Activated gamma-delta T cell treated with anti-CD3 and anti-CD28 coated beads, Interleukin-2, amount 50 U/mL, for 16 hours (primary cell): ENCODE data around the gene PFDN5.
A peak's percentile ranks its signal among the peaks of the same experiment; 100 is the strongest.
"Not testable (repeated sequence)": the region's sequence is repeated elsewhere in the genome, so short reads cannot be mapped to it uniquely, and the experiment has no call there.

Experiments
- DNase-seq: peaks from one replicate; pipeline ENCODE4 v3.0.0-alpha.2; 2020; ENCODE audit warnings: low read depth

Gene PFDN5

DNA sequence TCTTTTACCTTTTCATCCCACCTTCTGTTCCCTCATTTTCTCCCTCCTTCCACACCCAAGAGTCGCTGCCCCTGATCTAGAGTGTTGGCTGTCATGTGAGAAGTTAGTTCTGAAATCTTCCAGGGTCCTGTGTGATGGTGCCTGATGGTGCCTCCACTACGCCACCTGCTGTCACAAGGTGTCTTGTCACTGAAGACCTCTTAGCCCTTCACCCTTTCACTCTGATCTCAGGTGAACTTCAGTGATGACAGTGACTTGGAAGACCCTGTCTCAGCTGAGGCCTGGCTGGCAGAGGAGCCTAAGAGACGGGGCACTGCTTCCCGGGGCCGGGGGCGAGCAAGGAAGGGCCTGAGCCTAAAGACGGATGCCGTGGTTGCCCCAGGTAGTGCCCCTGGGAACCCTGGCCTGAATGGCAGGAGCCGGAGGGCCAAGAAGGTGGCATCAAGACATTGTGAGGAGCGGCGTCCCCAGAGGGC lies 7.6 kb upstream of the PFDN5 start:
- peak; percentile 63 for DNase-seq

DNA sequence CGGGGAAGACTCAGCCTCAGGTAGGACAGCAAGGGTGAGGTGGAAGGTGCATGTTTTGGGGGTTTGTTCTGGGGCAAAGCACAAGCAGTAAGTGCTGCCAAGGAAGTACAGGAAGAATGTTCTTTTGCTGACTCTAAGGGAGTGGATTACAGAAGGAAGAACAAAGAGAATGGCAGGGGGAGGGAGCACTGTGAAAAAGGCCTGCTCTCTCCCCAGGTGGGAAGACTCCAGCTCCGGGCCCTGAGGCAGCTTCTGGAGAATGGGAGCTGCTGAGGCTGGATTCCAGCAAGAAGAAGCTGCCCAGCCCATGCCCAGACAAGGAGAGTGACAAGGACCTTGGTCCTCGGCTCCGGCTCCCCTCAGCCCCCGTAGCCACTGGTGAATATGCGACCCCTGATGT lies 7.0 kb upstream of the PFDN5 start:
- DNase-seq, result no peak

DNA sequence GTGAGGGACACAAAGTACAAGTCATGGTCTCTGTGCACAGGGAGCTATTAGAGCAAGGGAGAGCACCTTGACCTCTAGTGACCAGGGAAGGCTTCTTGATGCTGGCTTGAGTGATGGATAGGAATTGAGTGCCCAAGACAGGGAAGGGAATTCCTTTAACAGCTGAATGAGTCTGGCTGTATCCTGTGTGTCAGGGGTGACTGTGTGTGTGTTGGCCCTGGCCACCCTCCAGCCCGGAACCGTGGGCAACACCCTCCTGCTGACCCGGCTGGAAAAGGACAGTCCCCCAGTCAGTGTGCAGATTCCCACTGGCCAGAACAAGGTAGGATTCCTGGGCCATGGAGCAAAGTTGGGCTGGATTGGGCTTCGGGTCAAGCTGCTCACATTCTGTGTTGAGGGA lies 5.5 kb upstream of the PFDN5 start:
- DNase-seq, result no peak

DNA sequence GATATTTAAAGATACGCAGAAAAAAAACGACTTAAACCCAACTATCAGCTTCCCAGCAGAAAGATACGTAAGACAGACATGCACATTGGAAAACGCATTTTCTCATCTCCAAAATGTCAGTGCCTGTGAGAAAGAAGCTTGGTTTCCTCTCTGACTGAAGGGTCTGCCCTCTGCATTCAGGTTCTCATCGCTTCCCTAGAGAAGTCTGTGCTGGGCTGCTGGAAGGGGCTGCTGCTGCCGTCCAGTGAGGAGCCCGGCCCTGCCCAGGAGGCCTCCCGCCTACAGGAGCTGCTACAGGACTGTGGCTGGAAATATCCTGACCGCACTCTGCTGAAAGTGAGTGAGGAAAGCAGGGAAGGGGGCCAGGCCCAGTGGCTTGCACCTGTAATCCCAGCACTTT lies 4.7 kb upstream of the PFDN5 start:
- no peak for DNase-seq

DNA sequence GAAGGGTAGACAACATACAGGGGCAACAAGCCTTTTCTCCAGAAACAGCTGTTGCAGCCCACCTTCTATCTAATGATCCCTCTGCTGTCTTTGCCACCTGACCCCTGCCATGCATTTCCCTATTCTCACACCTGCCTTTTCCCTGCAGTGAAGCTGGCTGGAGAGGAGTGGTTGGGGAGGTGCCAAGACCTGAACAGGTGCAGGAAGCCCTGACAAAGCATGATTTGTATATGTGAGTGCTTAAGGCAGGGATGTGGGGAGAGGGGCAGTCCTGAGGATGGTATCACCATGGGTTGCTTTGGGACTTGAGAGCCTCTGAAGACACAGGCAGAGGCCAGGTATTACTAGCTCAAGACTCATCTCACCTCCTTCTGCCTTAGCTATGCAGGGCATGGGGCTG lies 2.9 kb upstream of the PFDN5 start:
- DNase-seq, result no peak

DNA sequence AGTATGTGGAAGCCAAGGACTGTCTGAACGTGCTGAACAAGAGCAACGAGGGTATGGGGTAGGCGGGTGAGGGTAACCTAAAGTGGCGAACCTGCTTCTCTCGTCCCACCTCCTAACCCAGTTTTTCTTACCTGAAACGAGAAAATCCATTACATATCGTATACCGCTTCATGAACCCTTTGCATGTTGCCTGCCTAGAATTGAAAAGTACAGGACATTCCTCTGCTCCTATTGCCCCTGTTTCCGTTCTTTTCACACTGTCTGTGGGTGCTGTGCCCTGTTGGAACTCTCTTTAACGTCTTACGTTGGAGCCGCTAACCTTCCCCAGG lies 513 bp downstream of the PFDN5 start:
- no peak for DNase-seq

DNA sequence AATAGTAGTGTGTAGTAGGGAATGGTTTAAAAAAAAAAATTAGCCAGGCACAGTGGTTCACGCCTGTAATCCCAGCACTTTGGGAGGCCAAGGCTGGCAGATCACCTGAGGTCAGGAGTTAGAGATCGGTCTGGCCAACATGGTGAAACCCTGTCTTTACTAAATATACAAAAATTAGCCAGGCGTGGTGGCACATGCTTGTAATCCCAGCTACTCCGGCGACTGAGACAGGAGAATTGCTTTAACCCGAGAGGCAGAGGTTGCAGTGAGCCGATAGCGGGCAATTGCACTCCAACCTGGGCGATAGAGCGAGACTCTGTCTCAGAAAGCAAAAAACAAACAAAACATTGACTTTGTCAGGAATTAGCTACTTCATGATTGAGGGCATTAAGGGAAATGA lies 1.8 kb downstream of the PFDN5 start:
- DNase-seq, result not testable (repeated sequence)

DNA sequence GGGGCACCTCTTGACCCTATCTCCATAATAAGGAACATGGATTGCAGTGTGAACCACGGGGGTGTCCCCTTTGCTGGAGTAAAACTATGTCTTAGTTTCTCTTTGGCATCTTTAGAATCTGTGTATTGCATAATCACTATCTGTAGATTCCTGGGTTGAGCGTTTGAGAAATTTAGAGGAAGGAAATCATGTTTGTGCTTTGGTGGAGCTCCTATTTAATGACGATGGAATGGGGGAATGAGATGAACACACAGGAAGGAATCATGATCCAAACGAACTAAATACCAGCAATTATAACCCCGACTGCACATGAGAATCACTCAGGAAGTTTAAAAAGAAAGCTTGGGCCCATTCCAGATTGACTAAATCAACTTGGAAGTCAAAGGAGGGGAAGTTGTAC lies 2.8 kb downstream of the PFDN5 start:
- no peak for DNase-seq

DNA sequence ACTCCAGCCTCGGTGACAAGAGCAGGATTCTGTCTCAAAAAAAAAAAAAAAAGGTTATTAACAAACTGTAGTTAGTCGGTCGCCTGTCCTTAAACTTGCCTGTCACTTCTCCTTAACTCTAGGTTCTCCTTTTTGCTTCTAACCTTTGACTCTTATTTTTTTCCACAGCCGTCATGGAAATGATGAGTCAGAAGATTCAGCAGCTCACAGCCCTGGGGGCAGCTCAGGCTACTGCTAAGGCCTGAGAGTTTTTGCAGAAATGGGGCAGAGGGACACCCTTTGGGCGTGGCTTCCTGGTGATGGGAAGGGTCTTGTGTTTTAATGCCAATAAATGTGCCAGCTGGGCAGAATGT lies 3.7 kb downstream of the PFDN5 start:
- peak; percentile 9 for DNase-seq

DNA sequence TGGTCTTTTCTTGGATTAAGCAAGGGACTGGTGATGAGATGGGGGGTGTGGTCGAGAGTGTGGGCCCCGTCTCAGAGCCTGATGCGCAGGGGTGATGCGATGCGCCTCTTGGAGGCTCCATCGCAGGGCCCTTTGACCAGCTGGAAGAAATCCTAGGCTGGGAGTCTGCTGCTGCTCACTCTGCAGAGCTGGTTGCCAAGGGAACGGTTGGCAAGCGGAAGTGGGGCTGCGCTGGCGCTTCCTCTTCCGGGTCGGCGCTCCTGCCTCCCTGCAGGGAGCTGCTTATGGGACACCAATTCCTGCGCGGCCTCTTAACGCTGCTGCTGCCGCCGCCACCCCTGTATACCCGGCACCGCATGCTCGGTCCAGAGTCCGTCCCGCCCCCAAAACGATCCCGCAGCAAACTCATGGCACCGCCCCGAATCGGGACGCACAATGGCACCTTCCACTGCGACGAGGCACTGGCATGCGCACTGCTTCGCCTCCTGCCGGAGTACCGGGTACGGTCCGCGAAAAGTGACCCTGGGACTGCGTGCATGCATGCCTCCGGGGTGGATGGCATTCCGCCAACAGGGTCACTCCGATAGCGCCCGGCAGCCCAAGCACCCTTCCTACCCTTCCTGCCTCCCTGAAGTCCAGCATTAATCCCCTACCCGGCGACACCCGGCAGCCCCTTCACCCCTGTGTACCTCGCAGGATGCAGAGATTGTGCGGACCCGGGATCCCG lies 4.3 kb downstream of the PFDN5 start, which contains the start of gene MYG1:
MYG1 (plus strand) TSS at position 242 of the 727 bp plus-strand sequence; CDS start at position 285, 43 bp downstream.
- DNase-seq, result peak; percentile 68

DNA sequence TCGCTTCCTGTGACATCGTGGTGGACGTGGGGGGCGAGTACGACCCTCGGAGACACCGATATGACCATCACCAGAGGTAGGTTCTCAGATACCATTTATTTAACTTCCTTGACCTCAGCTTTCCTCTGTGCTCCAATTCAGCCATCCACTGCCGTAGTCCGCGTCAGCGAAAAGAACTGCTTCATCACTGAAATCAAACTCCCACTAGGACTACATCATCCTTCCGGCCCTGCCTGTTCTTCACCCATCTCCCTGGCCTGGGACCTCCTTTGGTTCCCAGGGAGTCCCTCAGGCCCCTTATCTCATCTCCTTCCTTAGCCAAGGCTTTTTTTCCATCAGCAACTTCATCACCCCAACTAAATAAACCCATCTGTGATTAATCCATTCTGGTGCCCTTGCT lies 4.8 kb downstream of the PFDN5 start:
- no peak for DNase-seq

DNA sequence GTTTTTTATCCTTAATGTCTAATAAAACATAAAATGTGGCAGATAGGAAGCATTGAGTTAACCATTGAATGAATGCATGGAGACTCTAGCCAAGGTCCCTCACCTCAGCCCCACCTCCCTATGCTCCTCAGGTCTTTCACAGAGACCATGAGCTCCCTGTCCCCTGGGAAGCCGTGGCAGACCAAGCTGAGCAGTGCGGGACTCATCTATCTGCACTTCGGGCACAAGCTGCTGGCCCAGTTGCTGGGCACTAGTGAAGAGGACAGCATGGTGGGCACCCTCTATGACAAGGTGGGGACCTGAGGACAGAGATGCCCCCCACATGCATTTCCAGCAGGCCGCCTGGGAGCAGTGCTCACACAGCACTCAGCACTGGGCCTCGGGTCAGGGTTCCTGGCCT lies 7.6 kb downstream of the PFDN5 start:
- no peak for DNase-seq

DNA sequence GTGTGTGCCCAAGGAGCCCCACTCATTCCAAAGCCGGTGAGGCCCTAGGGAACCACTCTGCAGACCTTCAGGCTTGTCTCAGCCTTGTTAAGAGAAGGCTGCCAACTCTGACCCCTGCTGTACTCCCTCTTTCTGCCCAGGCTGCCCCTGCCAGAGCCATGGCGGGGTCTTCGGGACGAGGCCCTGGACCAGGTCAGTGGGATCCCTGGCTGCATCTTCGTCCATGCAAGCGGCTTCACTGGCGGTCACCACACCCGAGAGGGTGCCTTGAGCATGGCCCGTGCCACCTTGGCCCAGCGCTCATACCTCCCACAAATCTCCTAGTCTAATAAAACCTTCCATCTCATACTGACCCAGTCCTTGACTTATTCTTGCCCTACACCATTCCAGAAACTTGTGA lies 11.5 kb downstream of the PFDN5 start:
- DNase-seq, result no peak

DNA sequence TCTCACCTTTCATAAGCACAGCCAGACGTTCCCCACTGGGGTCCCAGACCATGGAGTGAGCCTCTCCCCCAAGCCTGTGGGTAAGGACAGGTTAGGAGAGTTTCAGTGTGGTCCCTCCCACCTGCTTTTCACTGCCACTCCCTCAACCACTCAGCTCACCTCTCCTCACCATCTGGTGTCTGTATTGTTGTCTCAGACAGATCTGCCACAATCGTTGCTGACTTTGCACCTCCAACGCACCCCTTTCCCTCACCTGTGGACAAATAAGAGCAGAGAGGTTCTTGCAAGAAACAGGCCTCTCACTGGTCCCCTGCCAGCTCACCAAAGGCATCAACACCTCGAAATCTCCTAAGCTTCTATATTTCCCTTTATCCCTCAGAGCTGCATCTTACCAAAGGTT lies 12.9 kb downstream of the PFDN5 start:
- no peak for DNase-seq

DNA sequence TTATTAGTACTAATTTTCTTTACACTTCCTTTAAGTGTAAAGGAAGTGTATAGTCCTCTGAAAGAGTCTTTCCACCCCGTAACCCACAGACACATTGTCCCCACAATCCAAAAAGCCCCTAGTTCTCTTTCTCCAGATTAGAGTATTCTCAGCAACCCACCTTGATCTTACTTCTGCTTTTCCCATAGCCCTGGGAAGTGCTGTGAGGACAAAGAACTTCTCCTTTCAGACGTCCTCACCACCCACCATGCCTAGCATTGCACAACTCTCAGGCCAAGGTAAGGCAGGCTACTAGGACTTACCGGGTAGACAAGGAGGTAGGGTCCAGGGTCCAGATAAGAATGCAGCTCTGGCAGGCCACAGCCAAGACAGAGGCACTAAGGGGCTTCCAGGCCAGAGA lies 18.7 kb downstream of the PFDN5 start:
- no peak for DNase-seq

DNA sequence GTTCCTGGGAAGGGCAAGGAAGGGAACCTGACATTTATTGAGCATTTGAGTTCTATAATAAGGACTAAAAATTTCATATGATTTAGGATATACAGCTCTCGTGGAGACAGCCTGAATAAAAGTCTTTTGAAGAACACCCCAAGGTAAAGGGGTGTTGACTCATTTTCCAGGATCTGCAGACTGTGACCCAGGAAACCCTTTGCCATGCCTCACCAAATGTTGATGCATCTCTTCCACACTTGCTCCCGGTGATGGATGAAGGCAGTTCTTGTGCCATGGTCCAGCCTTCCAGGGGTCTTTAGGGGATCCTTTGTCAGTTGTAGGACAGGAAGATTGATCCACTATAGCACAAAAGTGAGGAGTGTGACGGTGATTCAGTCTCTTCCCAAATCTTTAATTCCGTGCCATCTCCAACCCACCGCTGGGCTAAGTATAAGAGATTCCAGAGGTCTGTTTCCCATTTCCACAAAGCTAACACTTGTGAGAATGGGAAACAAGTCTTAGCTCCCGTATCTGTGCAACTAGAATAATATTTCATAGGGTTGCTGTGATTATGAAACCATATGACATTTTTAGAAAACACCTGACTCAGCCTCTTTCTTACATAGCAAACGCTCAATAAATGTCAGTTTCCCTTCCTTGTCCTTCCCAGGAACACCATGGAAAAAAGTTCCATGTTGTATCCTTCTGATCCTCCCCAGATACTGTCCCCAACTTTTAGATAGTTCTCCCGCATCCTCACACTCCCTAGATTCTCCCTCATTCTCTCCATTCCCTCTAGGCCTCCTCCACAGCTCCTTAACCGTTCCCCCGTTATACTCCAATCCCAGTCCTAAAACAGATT lies 25.2 kb downstream of the PFDN5 start:
- DNase-seq, result no peak

DNA sequence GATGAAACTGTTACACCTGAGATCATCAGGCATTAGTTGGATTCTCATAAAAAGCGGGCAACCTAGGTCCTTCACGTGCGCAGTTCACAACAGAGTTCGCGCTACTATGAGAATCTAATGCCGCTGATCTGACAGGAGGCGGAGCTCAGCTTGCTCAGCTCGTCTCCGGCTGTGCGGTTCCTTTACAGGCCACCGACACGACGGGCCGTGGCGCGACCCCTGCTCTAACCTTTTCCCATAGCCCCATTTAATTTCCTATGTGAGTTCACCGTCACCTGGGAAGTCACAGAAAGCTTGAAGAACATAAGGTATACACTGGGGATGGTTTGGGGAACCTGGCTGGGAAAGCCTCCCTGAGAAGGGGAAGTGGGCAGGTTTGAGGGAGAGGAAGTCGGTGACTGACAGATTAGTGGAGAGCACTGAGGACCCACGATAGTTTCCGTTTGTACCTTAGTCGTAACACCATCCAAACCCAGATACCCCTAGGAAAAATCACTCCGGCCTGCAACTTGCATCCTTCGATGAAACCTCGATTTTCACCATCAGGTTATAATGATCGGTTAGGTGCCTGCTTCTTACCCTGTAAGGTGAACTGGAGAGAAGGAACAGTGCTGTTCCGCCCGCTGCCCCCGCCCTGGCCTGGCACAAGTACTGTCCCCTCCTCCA lies 28.9 kb downstream of the PFDN5 start:
- peak; percentile 22 for DNase-seq

DNA sequence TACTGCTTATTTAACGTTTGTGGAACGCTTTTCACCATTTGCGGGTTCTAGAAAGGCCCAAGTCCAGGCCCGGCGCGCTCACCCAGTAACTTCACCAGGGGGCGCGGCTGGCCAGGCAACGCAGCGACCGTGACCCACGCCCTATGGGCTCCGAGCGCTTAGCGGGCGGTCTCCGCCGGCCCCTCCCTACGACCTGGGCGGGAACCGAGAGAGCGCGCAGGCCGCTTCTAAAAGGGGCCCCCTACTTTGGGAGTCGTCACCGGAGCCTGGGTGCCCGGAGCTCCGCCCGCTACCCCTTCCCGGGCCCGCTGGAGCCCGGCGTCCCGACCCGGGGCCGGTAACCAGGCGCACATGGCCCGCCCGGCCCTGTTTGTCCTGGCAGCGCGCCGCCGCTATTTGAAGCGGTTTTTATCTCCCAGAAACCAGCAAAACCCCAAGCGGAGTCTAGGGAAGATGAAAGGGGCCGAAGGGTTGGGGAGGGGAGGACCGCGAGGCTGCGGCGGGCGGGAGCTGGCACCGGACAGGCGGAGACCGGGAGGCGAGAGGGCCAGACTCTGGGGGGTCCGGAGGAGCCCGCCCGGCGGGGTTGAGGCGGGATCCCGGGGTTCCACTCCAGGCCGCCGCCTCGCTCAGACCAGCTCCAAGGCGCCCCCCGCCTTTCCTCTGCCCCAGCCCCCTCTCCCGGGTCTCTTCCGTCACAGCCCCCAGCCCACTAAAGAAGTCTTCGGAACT lies 29.6 kb downstream of the PFDN5 start:
- peak; percentile 78 for DNase-seq

DNA sequence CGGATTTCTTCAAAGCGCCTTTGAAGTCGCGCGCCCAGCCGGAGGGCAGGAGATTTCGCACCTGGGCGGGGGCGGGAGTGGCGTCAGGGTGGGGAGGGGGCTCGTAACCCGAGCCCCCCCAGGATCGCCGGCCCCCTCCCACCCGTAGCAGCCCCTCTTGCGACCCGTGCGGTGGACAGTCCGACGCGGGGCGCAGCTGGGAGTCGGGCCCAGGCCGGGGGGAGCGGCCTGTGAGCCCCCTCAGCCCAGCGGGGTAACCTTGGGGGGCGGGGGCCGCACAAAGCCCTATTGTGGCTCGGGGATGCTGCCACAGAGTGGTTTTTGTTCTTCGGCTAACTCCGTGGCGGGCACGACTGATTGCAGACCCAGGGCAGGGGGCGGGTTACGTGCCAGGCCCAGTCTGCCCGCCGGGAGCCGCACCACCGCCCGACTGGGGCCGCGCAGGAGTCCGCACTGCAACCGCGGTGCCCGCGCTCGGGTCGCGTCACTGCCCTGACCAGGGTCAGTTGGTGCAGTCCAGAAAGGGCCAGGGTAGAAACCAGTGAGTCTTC lies 30.2 kb downstream of the PFDN5 start:
- DNase-seq, result no peak

DNA sequence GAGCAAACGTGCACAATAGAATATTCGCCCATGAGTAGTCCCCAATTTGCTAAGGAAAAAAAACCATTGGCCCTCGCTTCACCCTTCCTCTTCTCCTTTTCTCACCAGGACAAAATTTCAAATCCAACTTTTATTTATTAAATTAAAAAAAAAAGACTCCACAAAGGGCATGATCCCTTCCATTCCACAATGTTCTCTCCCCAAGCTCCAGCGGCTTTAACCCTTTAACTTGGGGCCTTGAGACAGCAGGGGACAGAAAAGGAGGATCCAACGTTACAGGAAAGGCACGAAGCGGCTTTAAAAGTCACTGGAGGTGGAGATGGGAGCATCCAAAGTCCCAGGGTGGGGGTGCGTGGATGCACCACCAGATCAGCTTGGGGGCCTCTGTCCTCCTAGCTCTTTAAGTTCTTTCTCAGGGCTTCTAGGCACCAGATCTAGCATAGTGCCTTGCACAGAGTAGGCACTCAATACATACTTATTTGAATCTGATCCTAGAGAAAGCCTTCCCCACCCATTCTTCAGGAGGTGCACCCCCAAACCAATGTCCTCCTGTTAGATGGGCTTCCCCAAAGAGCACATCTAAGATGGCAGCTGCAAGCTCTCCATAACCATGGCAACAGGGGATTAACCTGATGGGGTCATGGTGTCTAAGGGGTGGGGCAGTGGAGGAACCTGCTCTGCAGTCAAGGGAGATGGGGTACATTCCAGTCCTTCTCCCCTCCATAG lies 31.3 kb downstream of the PFDN5 start:
- no peak for DNase-seq

DNA sequence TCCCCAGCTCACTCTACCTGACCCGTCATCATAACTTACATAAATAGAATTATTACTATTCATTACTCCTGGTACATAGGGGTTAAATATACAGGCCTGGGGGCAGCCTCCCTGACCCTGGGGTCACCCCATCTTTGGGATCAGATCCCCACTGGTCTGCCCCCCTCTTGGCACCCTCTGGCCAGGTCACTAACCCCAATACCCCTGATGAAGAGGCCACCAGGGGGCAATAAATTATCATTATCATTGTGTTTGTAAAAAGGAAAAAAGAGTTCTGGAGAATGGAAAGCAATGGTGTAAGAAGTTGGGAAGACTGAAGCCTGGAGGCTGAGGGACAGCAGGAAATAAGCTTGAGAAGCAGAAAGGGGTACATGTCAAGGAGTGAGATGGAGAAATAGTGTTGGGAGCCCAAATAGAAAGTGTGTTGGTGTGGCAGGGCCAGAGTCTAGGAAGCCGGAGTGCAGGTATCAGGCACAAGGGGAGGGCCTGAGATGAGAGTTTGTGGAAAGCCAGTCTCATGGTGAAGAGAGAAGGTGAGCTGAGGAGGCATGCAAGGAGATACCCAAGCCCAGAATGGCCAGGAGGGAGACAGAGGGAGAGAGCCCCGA lies 32.2 kb downstream of the PFDN5 start:
- DNase-seq, result no peak
